ENCODE data around the gene SUSD6. TPM values are rescaled to one million over a fixed set of nuclear protein-coding genes. Genes with fewer than 3 reads are reported as not detected.

SUSD6 gene
- 10 to 100 TPM in 1 of 2 donors, 1 to 10 TPM in 1; 7.9 to 10.8 TPM for total RNA-seq
- polyA plus RNA-seq, result 1 to 10 TPM; 6.8 to 7.4 TPM

- H3K9me3 ChIP-seq (ENCODE audit: control insufficient read depth in 4 of 4, low read length in 3 of 4), result no peaks in the 10 kb centered on the region
- no peak for TF ChIP-seq YY1 (IDR thresholded peaks at IDR 0.05)
- no peak for TF ChIP-seq GABPA (IDR thresholded peaks at IDR 0.05 in 1 of 2, conservative IDR thresholded peaks at IDR 0.05 in 1 of 2)
- no peak for TF ChIP-seq TAF1 (conservative IDR thresholded peaks at IDR 0.05)
- no peak for TF ChIP-seq NR2F2 (IDR thresholded peaks at IDR 0.05)
- TF ChIP-seq FOXA1 (IDR thresholded peaks at IDR 0.05), result no peak
- TF ChIP-seq RXRA (IDR thresholded peaks at IDR 0.05), result no peak
- TF ChIP-seq, protein P1, sequence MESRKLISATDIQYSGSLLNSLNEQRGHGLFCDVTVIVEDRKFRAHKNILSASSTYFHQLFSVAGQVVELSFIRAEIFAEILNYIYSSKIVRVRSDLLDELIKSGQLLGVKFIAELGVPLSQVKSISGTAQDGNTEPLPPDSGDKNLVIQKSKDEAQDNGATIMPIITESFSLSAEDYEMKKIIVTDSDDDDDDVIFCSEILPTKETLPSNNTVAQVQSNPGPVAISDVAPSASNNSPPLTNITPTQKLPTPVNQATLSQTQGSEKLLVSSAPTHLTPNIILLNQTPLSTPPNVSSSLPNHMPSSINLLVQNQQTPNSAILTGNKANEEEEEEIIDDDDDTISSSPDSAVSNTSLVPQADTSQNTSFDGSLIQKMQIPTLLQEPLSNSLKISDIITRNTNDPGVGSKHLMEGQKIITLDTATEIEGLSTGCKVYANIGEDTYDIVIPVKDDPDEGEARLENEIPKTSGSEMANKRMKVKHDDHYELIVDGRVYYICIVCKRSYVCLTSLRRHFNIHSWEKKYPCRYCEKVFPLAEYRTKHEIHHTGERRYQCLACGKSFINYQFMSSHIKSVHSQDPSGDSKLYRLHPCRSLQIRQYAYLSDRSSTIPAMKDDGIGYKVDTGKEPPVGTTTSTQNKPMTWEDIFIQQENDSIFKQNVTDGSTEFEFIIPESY (IDR thresholded peaks at IDR 0.05), result no peak
- peak; percentile 71 for TF ChIP-seq MAX (IDR thresholded peaks at IDR 0.05)
- peak; percentile 46 for TF ChIP-seq REST (IDR thresholded peaks at IDR 0.05)
- peak within 1 kb of the TSS; percentile 92 to 93 for H3K9ac ChIP-seq (ENCODE audit: low read depth in 1 of 2, low read length in 2 of 2)
- H3K36me3 ChIP-seq (ENCODE audit: control insufficient read depth in 4 of 4, insufficient read depth in 3 of 4, low read depth in 1 of 4, low read length in 3 of 4), result no peaks in the 10 kb centered on the region
- H3K27me3 ChIP-seq (ENCODE audit: control insufficient read depth in 4 of 4, insufficient read depth in 4 of 4, low read length in 3 of 4), result no peaks in the 10 kb centered on the region
- 1% methylated on average over 105 of the region's 105 CpGs for WGBS
- peaks cover 1 to 60% (median 50%) of the 10 kb centered on the region in 4 donors for H3K4me1 ChIP-seq (ENCODE audit: control insufficient read depth in 4 of 4, insufficient read depth in 4 of 4, low read length in 3 of 4)
- DNase-seq (ENCODE audit: low spot score), result peak; percentile 94
- H3K4me3 ChIP-seq (ENCODE audit: low read depth in 1 of 3, low read length in 3 of 3), result peak within 1 kb of the TSS; percentile 79 to 92 (median 82)
- peak within 1 kb of the TSS; percentile 90 to 94 for H3K27ac ChIP-seq (ENCODE audit: low read depth in 1 of 2, low read length in 2 of 2)
Measured at GRCh38 chr14:69611172-69612013, at the start of gene SUSD6. Gene SUSD6, plus strand, starts transcription at chr14:69611596. Its CDS starts 46,997 bp downstream, at chr14:69658593.

DNA sequence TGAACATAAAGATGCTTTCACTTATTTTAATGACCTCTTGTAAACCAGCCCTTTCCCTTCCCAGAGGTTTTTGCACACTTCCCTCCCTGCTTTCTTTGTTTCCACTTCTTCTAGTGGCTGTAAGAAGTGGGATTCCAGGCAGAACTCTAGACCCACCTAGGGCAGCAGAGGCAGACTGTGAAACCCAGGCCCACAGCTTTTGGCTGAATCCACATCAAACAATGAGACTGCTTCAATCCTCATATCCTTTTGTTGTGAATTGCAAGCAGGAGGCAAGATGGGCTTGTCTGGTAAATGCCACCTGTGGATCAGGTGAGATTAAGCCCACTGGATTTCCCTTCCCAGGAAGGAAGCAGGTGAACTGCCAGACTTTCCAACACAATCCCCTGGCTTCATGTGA, 49.5 kb upstream of the SUSD6 start:
- Histone ChIP-seq H3K9ac (ENCODE audit: low read depth in 1 of 2, low read length in 2 of 2) (no peak overlapping the region), H3K4me1 (ENCODE audit: control insufficient read depth in 4 of 4, insufficient read depth in 4 of 4, low read length in 3 of 4) (no peaks in the 10 kb centered on the region), H3K27me3 (ENCODE audit: control insufficient read depth in 4 of 4, insufficient read depth in 4 of 4, low read length in 3 of 4) (peaks cover 0 to 3% (median 3%) of the 10 kb centered on the region in 4 donors), H3K4me3 (ENCODE audit: low read depth in 1 of 3, low read length in 3 of 3) (no peak overlapping the region), H3K9me3 (ENCODE audit: control insufficient read depth in 4 of 4, low read length in 3 of 4) (no peaks in the 10 kb centered on the region), H3K36me3 (ENCODE audit: control insufficient read depth in 4 of 4, insufficient read depth in 3 of 4, low read depth in 1 of 4, low read length in 3 of 4) (no peaks in the 10 kb centered on the region), H3K27ac (ENCODE audit: low read depth in 1 of 2, low read length in 2 of 2) (no peak overlapping the region)
- no peak for TF ChIP-seq HNF4A (conservative IDR thresholded peaks at IDR 0.05)
- TF ChIP-seq, protein P2, sequence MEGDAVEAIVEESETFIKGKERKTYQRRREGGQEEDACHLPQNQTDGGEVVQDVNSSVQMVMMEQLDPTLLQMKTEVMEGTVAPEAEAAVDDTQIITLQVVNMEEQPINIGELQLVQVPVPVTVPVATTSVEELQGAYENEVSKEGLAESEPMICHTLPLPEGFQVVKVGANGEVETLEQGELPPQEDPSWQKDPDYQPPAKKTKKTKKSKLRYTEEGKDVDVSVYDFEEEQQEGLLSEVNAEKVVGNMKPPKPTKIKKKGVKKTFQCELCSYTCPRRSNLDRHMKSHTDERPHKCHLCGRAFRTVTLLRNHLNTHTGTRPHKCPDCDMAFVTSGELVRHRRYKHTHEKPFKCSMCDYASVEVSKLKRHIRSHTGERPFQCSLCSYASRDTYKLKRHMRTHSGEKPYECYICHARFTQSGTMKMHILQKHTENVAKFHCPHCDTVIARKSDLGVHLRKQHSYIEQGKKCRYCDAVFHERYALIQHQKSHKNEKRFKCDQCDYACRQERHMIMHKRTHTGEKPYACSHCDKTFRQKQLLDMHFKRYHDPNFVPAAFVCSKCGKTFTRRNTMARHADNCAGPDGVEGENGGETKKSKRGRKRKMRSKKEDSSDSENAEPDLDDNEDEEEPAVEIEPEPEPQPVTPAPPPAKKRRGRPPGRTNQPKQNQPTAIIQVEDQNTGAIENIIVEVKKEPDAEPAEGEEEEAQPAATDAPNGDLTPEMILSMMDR (IDR thresholded peaks at IDR 0.05; ENCODE audit: low read depth, low read length, missing input control), result no peak
- no peak for TF ChIP-seq REST (IDR thresholded peaks at IDR 0.05)
- TF ChIP-seq SP1 (IDR thresholded peaks at IDR 0.05), result no peak
- no peak for TF ChIP-seq GABPA (IDR thresholded peaks at IDR 0.05 in 1 of 2, conservative IDR thresholded peaks at IDR 0.05 in 1 of 2)
- TF ChIP-seq, protein P1 (IDR thresholded peaks at IDR 0.05), result no peak
- TF ChIP-seq HNF4G (IDR thresholded peaks at IDR 0.05), result no peak
- no peak for TF ChIP-seq EGR1 (IDR thresholded peaks at IDR 0.05; ENCODE audit: low read depth in 2 of 2)
- TF ChIP-seq FOXA2 (IDR thresholded peaks at IDR 0.05), result no peak
- DNase-seq (ENCODE audit: low spot score), result no peak

All from liver (tissue), 9 donors.